Neural progenitor cell (in vitro differentiated cells): ENCODE data around the gene STAT5A. TPM values are rescaled to one million over a fixed set of nuclear protein-coding genes. Genes with fewer than 3 reads are reported as not detected.
A peak's percentile ranks its signal among the peaks of the same experiment; 100 is the strongest.

Experiments used
- DNase-seq: peaks from one replicate; pipeline ENCODE4 v3.0.0-alpha.2; 2016; ENCODE audit warnings: low spot score
- H2AFZ ChIP-seq: fragments of 200-600 bp; sonication (generic); replicated peaks from 2 replicates; pipeline ENCODE4 v1.6.1; 2016; ENCODE audit warnings: antibody characterized with exemption
- H3F3A ChIP-seq: fragments of 200-600 bp; sonication (generic); 2 replicates; pipeline ENCODE4 v1.6.1; 2016; ENCODE audit warnings: antibody characterized with exemption, low read depth
- H3K27ac ChIP-seq: fragments of 200-600 bp; sonication (generic); 2 replicates; pipeline ENCODE4 v1.5.1; 2016; ENCODE audit warnings: mild to moderate bottlenecking
- H3K27me3 ChIP-seq: fragments of 200-600 bp; sonication (generic); 2 replicates; pipeline ENCODE4 v1.6.1; 2016; ENCODE audit warnings: mild to moderate bottlenecking, moderate library complexity
- H3K36me3 ChIP-seq: fragments of 200-600 bp; sonication (generic); 2 replicates; pipeline ENCODE4 v1.5.1; 2016
- H3K4me1 ChIP-seq: fragments of 200-600 bp; sonication (generic); 2 replicates; pipeline ENCODE4 v1.6.1; 2016; ENCODE audit warnings: mixed run types
- H3K4me2 ChIP-seq: fragments of 200-600 bp; sonication (generic); 2 replicates; pipeline ENCODE4 v1.6.1; 2016
- H3K4me3 ChIP-seq: fragments of 200-600 bp; sonication (generic); 2 replicates; pipeline ENCODE4 v1.5.1; 2016
- H3K79me2 ChIP-seq: fragments of 200-600 bp; sonication (generic); 2 replicates; pipeline ENCODE4 v1.6.1; 2016; ENCODE audit warnings: low read depth
- H3K9ac ChIP-seq: fragments of 200-600 bp; sonication (generic); 2 replicates; pipeline ENCODE4 v1.6.1; 2016
- H3K9me3 ChIP-seq: fragments of 200-600 bp; sonication (generic); 2 replicates; pipeline ENCODE4 v1.5.1; 2016; ENCODE audit warnings: low read depth
- H4K20me1 ChIP-seq: fragments of 200-600 bp; sonication (generic); 2 replicates; pipeline ENCODE4 v1.6.1; 2016; ENCODE audit warnings: low read depth
- H3K27ac Mint-ChIP-seq: 3 replicates; pipeline ENCODE4 v1.8.0; 2021; ENCODE audit warnings: mixed read lengths
- H3K27me3 Mint-ChIP-seq: 2 replicates; pipeline ENCODE4 v1.8.0; 2022; ENCODE audit warnings: low read depth, mild to moderate bottlenecking, inconsistent platforms, moderate library complexity, mixed read lengths; ENCODE audit not compliant: insufficient read depth
- H3K36me3 Mint-ChIP-seq: 3 replicates; pipeline ENCODE4 v1.8.0; 2021; ENCODE audit warnings: mixed read lengths
- H3K4me1 Mint-ChIP-seq: 3 replicates; pipeline ENCODE4 v1.8.0; 2021; ENCODE audit warnings: mixed read lengths
- H3K4me3 Mint-ChIP-seq: 3 replicates; pipeline ENCODE4 v1.8.0; 2021; ENCODE audit warnings: mild to moderate bottlenecking, moderate library complexity, mixed read lengths
- H3K9me3 Mint-ChIP-seq: 3 replicates; pipeline ENCODE4 v1.8.0; 2020; ENCODE audit warnings: mixed read lengths
- CTCF ChIP-seq: fragments of 200-600 bp; sonication (generic); IDR thresholded peaks from 2 replicates; pipeline ENCODE4 v1.5.1; 2017; ENCODE audit warnings: antibody characterized with exemption, mild to moderate bottlenecking
- EZH2 ChIP-seq: fragments of 200-600 bp; sonication (generic); IDR thresholded peaks from 2 replicates; pipeline ENCODE4 v1.6.1; 2017; ENCODE audit warnings: antibody characterized with exemption, mild to moderate bottlenecking, moderate library complexity
- EZH2phosphoT487 ChIP-seq: fragments of 200-600 bp; sonication (generic); IDR thresholded peaks from 2 replicates; pipeline ENCODE4 v1.6.1; 2017; ENCODE audit warnings: antibody characterized with exemption
- total RNA-seq: library from RNA; depleted of rRNA; stranded (reverse); fragments of >200 nt; gene quantifications from 2 replicates; pipeline ENCODE4 v1.2.3, GENCODE V29; 2015; ENCODE audit warnings: low replicate concordance

The STAT5A gene
- total RNA-seq, 1 donor from 2014 or later: 10.0 TPM

GRCh38 chr17:42329025-42329976 is 41.0 kb downstream of the STAT5A start:
- no peaks in the 10 kb centered on the region for H3K27me3 Mint-ChIP-seq
- Histone ChIP-seq H4K20me1 (no peaks in the 10 kb centered on the region), H3K4me2 (peak overlapping the region; percentile 66), H3K9ac (no peak overlapping the region), H3K4me1 (peaks cover 17% of the 10 kb centered on the region), H3F3A (peaks cover 47% of the 10 kb centered on the region), H3K4me3 (peak overlapping the region; percentile 20), H3K9me3 (no peaks in the 10 kb centered on the region), H3K36me3 (peaks cover 4% of the 10 kb centered on the region), H3K79me2 (peaks cover 4% of the 10 kb centered on the region), H3K27ac (peak overlapping the region; percentile 94), H2AFZ (no peak overlapping the region), H3K27me3 (no peaks in the 10 kb centered on the region)
- no peak for TF ChIP-seq EZH2phosphoT487
- TF ChIP-seq CTCF: no peak
- no peak for TF ChIP-seq EZH2
- DNase-seq: peak; percentile 90
- peaks cover 12% of the 10 kb centered on the region for H3K36me3 Mint-ChIP-seq
- no peaks in the 10 kb centered on the region for H3K9me3 Mint-ChIP-seq
- H3K27ac Mint-ChIP-seq: peak overlapping the region; percentile 98
- H3K4me1 Mint-ChIP-seq: peaks cover 17% of the 10 kb centered on the region
- peak overlapping the region; percentile 62 for H3K4me3 Mint-ChIP-seq

DNA sequence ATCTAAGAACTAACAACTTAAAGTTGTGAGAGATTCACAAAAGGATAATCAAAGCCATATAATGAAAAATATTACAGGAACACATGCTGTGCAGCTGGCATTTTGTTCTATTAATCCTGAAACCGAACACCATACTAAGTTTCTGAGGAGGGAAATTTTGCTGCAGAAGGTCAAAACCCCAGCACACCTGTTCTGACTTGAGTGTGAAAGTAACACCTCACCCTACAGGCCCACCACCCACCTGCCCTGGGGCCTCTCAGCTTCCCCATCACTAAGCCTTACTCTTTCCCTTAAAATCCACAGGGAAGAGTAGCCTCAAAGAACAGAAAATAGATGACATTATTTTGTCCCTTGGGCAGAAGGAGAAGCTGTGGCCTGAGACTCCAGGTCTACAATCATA is 44.8 kb downstream of the STAT5A start:
- TF ChIP-seq CTCF (no peak), EZH2phosphoT487 (no peak), EZH2 (no peak)
- Histone ChIP-seq H3K36me3 (peaks cover 4% of the 10 kb centered on the region), H3F3A (peaks cover 45% of the 10 kb centered on the region), H3K27ac (peak overlapping the region; percentile 34), H3K27me3 (no peaks in the 10 kb centered on the region), H3K9me3 (no peaks in the 10 kb centered on the region), H3K4me3 (no peak overlapping the region), H3K79me2 (no peaks in the 10 kb centered on the region), H3K4me2 (no peak overlapping the region), H2AFZ (no peak overlapping the region), H3K9ac (no peak overlapping the region), H4K20me1 (no peaks in the 10 kb centered on the region), H3K4me1 (peaks cover 17% of the 10 kb centered on the region)
- peaks cover 16% of the 10 kb centered on the region for H3K36me3 Mint-ChIP-seq
- H3K4me3 Mint-ChIP-seq: no peak overlapping the region
- DNase-seq: no peak
- no peaks in the 10 kb centered on the region for H3K27me3 Mint-ChIP-seq
- H3K4me1 Mint-ChIP-seq: peaks cover 17% of the 10 kb centered on the region
- no peak overlapping the region for H3K27ac Mint-ChIP-seq
- H3K9me3 Mint-ChIP-seq: no peaks in the 10 kb centered on the region

DNA sequence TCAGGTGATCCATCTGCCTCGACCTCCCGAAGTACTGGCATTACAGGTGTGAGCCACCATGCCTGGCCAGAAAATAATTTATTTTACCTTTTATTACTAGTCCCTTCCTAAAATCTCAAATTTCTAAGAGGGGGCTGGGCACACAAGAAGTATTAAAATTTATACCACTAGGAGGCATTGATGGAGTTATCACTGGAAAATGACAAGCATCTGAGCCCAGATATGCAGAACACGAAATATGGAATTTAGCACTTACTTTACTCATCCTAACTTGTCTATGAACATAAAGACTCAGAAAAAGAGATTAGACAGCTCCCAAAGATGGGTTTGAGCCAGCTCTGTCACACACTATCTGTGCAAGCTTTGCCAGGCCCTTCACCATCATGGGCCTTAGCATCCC is 46.4 kb downstream of the STAT5A start:
- no peak overlapping the region for H3K4me3 Mint-ChIP-seq
- peaks cover 22% of the 10 kb centered on the region for H3K36me3 Mint-ChIP-seq

DNA sequence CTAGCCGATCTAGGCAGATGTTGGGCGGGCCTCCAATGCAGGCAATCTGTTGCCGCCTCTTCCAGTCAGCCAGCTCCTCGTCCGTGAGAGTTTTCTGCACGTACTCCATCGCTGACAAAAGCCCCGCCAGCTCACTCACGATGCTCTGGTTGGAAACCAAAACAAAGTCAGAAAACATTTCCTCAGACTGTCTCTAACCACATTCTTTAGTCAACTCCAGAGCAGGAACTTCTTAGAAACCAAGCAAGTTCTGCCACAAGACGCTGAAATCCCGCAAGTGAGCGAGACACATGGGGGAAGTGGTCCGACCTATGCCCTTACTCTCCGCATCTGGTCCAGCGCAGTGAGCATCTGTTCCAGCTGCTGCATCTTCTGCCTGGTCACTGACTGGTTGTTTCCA is 49.1 kb downstream of the STAT5A start:
- Histone ChIP-seq H3K9ac (no peak overlapping the region), H3K4me1 (no peaks in the 10 kb centered on the region), H2AFZ (no peak overlapping the region), H3K36me3 (no peaks in the 10 kb centered on the region), H3K4me2 (no peak overlapping the region), H3K27me3 (no peaks in the 10 kb centered on the region), H4K20me1 (no peaks in the 10 kb centered on the region), H3K27ac (no peak overlapping the region), H3K4me3 (no peak overlapping the region), H3K79me2 (no peaks in the 10 kb centered on the region), H3K9me3 (no peaks in the 10 kb centered on the region), H3F3A (peaks cover 8% of the 10 kb centered on the region)
- Mint-ChIP-seq H3K36me3 (peaks cover 17% of the 10 kb centered on the region), H3K27me3 (no peaks in the 10 kb centered on the region), H3K9me3 (no peaks in the 10 kb centered on the region), H3K27ac (no peak overlapping the region), H3K4me1 (peaks cover 1% of the 10 kb centered on the region), H3K4me3 (no peak overlapping the region)
- TF ChIP-seq EZH2 (no peak), CTCF (no peak), EZH2phosphoT487 (no peak)
- DNase-seq: no peak

More for the DNA sequence above, 46.4 kb downstream of the STAT5A start:
- H3K36me3 ChIP-seq: peaks cover 4% of the 10 kb centered on the region
- H2AFZ ChIP-seq: no peak overlapping the region
- no peak overlapping the region for H3K4me3 ChIP-seq
- no peak for DNase-seq
- H3K4me1 ChIP-seq: peaks cover 6% of the 10 kb centered on the region
- peaks cover 3% of the 10 kb centered on the region for H3K4me1 Mint-ChIP-seq
- no peak overlapping the region for H3K27ac ChIP-seq
- no peaks in the 10 kb centered on the region for H3K27me3 ChIP-seq
- H3K27ac Mint-ChIP-seq: no peak overlapping the region
- H3K9ac ChIP-seq: no peak overlapping the region
- no peak overlapping the region for H3K4me2 ChIP-seq
- no peaks in the 10 kb centered on the region for H3K79me2 ChIP-seq
- no peaks in the 10 kb centered on the region for H3K27me3 Mint-ChIP-seq
- H3K9me3 Mint-ChIP-seq: no peaks in the 10 kb centered on the region
- peaks cover 29% of the 10 kb centered on the region for H3F3A ChIP-seq
- no peaks in the 10 kb centered on the region for H4K20me1 ChIP-seq
- TF ChIP-seq EZH2phosphoT487: no peak
- no peaks in the 10 kb centered on the region for H3K9me3 ChIP-seq
